Measurements from ENCODE around the gene P2RY2.

P2RY2 gene

GRCh38 chr11:73173755-73174494, 44.2 kb upstream of the P2RY2 start:
- H3K9me3 ChIP-seq: no peaks in the 10 kb centered on the region
- DNase-seq: no peak
- TF ChIP-seq CTCF (IDR thresholded peaks at IDR 0.05; ENCODE audit: low read depth, low read length): no peak
- H3K36me3 ChIP-seq: no peaks in the 10 kb centered on the region
- H3K4me1 ChIP-seq: no peaks in the 10 kb centered on the region
- no peaks in the 10 kb centered on the region for H3K27me3 ChIP-seq
- no peak overlapping the region for H3K4me3 ChIP-seq (ENCODE audit: low read depth, low read length)

- no peaks in the 10 kb centered on the region for H3K9me3 ChIP-seq
- H3K36me3 ChIP-seq: no peaks in the 10 kb centered on the region
- TF ChIP-seq CTCF (IDR thresholded peaks at IDR 0.05; ENCODE audit: low read depth, low read length): no peak
- no peaks in the 10 kb centered on the region for H3K4me1 ChIP-seq
- no peak for DNase-seq
- no peaks in the 10 kb centered on the region for H3K27me3 ChIP-seq
- H3K4me3 ChIP-seq (ENCODE audit: low read depth, low read length): no peak overlapping the region
Observed at GRCh38 chr11:73174495-73174791, 43.6 kb upstream of the P2RY2 start.

- DNase-seq: no peak
- Histone ChIP-seq H3K27me3 (no peaks in the 10 kb centered on the region), H3K4me1 (no peaks in the 10 kb centered on the region), H3K36me3 (no peaks in the 10 kb centered on the region), H3K9me3 (no peaks in the 10 kb centered on the region), H3K4me3 (ENCODE audit: low read depth, low read length) (no peak overlapping the region)
- no peak for TF ChIP-seq CTCF (IDR thresholded peaks at IDR 0.05; ENCODE audit: low read depth, low read length)
Observed at GRCh38 chr11:73175551-73176144, 42.4 kb upstream of the P2RY2 start.

GRCh38 chr11:73176145-73176873, 41.8 kb upstream of the P2RY2 start:
- DNase-seq: no peak
- Histone ChIP-seq H3K4me3 (ENCODE audit: low read depth, low read length) (no peak overlapping the region), H3K4me1 (no peaks in the 10 kb centered on the region), H3K9me3 (no peaks in the 10 kb centered on the region), H3K36me3 (no peaks in the 10 kb centered on the region), H3K27me3 (no peaks in the 10 kb centered on the region)
- no peak for TF ChIP-seq CTCF (IDR thresholded peaks at IDR 0.05; ENCODE audit: low read depth, low read length)

- H3K27me3 ChIP-seq: no peaks in the 10 kb centered on the region
- H3K4me3 ChIP-seq (ENCODE audit: low read depth, low read length): no peak overlapping the region
- no peaks in the 10 kb centered on the region for H3K36me3 ChIP-seq
- no peak for TF ChIP-seq CTCF (IDR thresholded peaks at IDR 0.05; ENCODE audit: low read depth, low read length)
- no peaks in the 10 kb centered on the region for H3K9me3 ChIP-seq
- no peak for DNase-seq
- H3K4me1 ChIP-seq: no peaks in the 10 kb centered on the region
Observed at GRCh38 chr11:73176874-73177155, 41.3 kb upstream of the P2RY2 start.

- no peak for DNase-seq
- Histone ChIP-seq H3K4me1 (no peaks in the 10 kb centered on the region), H3K27me3 (no peaks in the 10 kb centered on the region), H3K9me3 (no peaks in the 10 kb centered on the region), H3K4me3 (ENCODE audit: low read depth, low read length) (no peak overlapping the region), H3K36me3 (no peaks in the 10 kb centered on the region)
- TF ChIP-seq CTCF (IDR thresholded peaks at IDR 0.05; ENCODE audit: low read depth, low read length): no peak
Observed at GRCh38 chr11:73177380-73177777, 40.7 kb upstream of the P2RY2 start.
